DMS114 treated with DMSO at 0.1 percent for 48 hours (cell line): ENCODE data around the gene DENND1A.

Source experiments
- DNase-seq: peaks from one replicate; lab custom pipeline; 2025; ENCODE audit not compliant: unreplicated experiment; lab: John Stamatoyannopoulos, UW

The DENND1A gene

GRCh38 chr9:123380852-123381705 is 548.8 kb downstream of the DENND1A start:
- no peak for DNase-seq

- no peak for DNase-seq
Observed at GRCh38 chr9:123378956-123379660, 550.8 kb downstream of the DENND1A start.

DNA sequence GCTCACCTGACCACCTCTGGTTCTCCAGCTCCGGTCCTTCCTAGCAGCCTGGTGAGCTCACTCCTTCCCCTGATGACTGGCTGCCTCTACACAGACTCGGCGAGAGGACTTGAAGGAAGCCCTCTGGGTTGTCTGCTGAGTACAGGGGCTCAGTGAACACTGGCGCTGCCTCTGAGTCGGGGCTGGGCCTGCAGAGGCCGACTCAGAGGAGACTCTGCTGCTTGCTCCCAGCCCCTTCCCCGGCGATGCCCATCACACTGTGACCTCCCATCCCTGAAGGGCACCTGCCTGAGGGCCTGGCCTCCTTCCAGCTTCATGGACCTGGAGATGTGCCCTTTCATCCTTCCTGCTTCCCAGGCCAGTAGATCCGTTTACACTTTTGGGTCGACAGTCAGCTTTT is 551.9 kb downstream of the DENND1A start:
- no peak for DNase-seq

DNA sequence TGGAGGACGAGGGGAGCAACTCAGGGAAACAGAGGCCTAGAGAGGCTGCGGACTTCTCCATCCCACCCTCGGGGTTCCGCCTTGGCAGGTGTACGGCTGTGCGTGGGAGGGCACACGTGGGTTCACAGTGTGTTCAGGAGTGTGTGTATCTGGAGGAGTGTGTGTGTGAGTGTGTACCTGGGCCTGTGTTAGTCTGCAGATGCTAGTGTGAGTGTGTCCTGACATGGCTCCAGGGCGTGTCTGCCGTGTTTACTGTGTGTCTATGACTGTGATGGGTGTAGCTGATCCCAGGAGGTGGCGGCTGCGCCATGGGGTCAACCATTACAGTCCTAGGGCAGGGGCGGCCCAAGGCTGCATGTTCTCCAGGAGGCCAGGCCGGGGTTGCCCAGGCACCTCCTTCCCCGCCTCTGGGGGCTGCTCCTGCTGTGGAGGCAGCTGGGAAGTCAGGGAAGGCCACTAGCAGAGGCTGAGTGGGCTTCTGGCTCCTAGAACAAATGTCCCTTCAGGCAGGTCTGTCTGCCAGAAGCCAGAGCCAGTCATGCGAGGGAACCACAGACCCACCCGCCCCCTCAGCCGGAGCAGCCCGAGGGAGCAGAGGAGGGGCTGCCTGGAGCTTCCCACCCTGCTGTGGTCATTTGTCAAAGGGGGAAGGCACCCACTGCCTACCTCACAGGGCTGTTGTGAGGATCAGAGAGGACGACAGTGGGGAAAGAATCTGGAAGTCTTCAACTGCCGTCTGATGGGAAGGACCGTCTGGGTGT is 552.5 kb downstream of the DENND1A start:
- no peak for DNase-seq

DNA sequence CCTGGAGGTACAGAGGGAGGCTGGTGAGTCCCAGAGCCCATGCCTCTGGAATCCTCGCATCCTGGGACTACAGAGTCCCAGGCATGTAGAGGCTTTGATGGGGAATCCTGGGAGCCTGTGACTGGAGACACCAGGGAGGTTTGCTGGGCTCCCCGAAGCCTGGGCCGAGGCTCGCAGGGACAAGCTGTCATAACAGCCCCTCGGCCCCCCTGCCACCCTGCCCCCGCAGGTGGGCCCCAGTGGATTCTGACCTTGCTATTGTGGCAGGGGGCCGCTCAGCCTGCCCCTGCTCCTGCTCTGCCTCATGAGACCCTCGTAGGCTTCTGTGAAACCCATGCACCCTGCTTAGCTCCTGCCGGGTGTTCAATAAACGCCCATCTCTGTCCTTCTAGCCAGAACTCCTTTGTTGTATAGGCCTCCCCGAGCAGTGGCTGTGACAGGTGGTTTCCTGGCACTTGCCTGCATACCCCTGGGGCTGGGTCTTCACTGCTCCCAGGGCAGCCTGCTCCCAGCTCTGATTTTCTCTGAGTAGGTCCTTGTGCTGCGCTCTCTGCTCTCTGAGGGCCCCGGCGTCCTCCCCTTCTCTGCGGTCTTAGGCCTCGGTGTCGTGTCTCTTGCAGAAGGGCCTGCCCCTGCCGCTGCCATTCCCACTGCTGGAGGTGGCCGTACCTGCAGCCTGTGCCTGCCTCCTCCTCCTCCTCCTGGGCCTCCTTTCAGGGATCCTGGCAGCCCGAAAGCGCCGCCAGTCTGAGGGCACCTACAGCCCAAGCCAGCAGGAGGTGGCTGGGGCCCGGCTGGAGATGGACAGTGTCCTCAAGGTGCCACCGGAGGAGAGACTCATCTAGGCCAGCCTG is 553.5 kb downstream of the DENND1A start:
- no peak for DNase-seq

DNA sequence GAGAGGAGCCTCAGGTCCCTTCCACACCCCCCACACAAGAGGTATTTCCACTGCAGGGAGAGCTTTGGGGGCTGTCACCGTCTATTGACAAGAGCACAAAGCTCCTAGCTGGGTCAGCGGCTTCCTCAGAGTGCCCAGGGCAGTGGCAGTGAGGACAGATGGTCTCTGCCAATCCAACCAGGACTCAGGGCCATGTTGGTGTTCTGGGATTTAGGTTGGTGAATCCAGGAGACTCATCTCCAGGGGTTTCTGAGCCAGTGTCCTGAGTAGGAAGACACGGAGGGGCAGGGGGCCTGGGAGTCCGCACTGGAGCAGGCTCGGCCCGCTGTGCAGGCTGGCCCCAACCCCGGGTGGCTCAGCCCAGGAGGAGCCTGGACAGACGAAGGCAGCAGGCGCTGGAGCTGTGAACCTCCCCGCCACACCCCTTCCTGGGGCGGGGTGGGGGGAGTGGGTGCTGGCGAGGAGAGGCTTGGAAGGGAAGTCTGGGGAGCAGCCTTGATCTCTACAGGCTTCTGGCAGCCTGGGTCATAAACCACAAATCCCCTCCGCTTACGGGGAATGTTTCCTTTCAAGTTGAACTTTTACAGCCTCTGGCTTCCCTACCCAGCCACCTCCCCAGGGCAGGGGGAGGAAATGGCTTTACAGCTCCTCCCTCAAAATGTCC is 554.3 kb downstream of the DENND1A start:
- DNase-seq, result no peak

GRCh38 chr9:123373946-123374345 is 556.0 kb downstream of the DENND1A start:
- DNase-seq, result no peak

- DNase-seq, result no peak
Observed at GRCh38 chr9:123373447-123373923, 556.4 kb downstream of the DENND1A start.

DNA sequence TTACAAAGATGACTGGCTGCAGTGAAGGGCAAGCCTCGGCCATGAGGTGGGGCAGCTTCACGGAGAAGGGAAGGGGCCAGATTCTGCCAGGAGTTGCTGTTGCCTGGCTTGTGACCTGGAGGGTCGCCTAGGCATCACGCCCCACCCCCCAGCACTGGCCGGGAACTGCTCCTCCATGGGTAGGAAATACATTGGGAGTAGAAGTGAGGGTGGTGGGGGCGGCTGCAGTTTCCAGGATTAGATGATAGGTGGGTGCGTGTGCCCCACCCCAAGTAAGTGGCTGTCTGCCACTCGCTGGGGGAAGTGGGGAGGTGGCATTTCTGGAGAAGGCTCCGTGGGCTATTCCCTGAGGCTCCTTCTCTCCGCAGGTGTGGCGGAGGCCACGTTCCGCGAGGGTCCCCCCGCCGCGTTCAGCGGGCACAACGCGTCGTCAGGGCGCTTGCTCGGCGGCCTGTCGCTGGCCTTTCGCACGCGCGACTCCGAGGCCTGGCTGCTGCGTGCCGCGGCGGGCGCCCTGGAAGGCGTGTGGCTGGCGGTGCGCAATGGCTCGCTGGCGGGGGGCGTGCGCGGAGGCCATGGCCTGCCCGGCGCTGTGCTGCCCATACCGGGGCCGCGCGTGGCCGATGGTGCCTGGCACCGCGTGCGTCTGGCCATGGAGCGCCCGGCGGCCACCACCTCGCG is 557.0 kb downstream of the DENND1A start:
- DNase-seq, result no peak

DNA sequence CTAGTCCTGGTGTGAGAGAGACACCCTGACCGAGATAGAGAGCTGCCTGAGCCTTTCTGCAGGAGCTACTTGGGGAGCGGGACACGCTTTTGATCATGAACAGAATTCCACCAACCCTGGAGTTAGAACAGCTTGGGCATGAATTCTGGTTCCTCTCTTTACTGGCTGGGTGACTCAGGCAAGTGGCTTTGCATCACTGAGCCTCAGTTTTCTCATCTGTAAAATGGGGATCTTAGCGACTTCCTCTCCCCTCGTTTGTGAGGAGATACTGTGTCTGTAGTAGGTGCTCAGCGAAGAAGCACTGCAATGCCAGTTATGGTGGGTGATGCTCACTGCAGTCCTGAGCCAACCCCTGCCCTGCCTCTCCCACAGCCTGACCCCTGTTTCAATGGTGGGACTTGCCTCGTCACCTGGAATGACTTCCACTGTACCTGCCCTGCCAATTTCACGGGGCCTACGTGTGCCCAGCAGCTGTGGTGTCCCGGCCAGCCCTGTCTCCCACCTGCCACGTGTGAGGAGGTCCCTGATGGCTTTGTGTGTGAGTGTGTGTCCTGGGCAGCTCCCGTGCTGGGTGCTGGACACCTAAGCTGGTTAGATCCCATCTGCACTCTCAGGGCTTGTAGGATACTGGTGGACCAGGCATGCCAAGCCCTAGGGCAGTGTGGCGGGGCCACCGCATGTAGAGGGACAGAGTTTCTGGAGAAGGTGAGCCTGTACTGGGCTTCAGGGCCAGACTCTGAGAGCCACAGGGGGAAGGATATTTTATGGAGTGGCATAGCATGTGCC is 557.9 kb downstream of the DENND1A start:
- DNase-seq, result no peak

DNA sequence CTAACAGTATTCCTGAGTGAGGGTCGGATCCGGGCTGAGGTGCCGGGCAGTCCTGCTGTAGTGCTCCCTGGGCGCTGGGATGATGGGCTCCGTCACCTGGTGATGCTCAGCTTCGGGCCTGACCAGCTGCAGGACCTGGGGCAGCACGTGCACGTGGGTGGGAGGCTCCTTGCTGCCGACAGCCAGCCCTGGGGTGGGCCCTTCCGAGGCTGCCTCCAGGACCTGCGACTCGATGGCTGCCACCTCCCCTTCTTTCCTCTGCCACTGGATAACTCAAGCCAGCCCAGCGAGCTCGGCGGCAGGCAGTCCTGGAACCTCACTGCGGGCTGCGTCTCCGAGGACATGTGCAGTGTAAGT is 558.7 kb downstream of the DENND1A start:
- no peak for DNase-seq

- DNase-seq, result no peak
Observed at GRCh38 chr9:123370526-123371227, 559.2 kb downstream of the DENND1A start.

DNA sequence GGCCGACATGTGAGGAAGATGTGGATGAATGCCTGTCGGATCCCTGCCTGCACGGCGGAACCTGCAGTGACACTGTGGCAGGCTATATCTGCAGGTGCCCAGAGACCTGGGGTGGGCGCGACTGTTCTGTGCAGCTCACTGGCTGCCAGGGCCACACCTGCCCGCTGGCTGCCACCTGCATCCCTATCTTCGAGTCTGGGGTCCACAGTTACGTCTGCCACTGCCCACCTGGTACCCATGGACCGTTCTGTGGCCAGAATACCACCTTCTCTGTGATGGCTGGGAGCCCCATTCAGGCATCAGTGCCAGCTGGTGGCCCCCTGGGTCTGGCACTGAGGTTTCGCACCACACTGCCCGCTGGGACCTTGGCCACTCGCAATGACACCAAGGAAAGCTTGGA is 559.8 kb downstream of the DENND1A start:
- no peak for DNase-seq

DNA sequence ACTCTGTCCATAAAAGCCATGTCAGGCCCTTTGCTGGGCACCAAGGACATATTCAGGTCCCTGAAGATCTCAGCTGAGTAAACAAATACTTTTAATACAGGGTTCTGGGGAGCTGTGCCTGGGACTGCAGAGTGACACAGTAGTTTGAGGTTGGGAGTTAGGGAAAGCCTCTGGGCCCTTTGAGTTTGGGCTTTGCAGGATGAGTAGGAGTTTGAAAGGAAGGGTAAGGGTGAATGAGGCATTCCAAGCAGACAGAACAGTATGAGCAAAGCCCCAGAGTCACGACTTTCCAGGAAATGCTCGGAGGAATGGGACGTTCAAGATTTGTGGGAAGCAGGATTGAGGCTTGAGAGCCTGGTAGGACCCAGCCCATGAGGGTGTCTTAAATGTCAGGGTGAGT is 560.6 kb downstream of the DENND1A start:
- DNase-seq, result no peak

- DNase-seq, result no peak
Observed at GRCh38 chr9:123368536-123369153, 561.3 kb downstream of the DENND1A start.

- no peak for DNase-seq
Observed at GRCh38 chr9:123368023-123368422, 561.9 kb downstream of the DENND1A start.

GRCh38 chr9:123365881-123366528 is 563.9 kb downstream of the DENND1A start:
- DNase-seq, result no peak
